ENCODE measurements around the gene TRIM16.
"Not testable (repeated sequence)": the region's sequence is repeated elsewhere in the genome, so short reads cannot be mapped to it uniquely, and the experiment has no call there.

Gene TRIM16

GRCh38 chr17:15622124-15622523 lies 62.0 kb downstream of the TRIM16 start:
- not testable (repeated sequence) for H3K9me3 ChIP-seq (ENCODE audit: low read length); H2AFZ ChIP-seq (ENCODE audit: low read depth, low read length); H3K4me3 ChIP-seq (ENCODE audit: low read length); H3K27me3 ChIP-seq (ENCODE audit: insufficient read depth, low read length); H3K36me3 ChIP-seq (ENCODE audit: insufficient read depth, low read length); H3K4me1 ChIP-seq (ENCODE audit: insufficient read depth, low read length)

- H3K9me3 ChIP-seq (ENCODE audit: low read length); H2AFZ ChIP-seq (ENCODE audit: low read depth, low read length); H3K27me3 ChIP-seq (ENCODE audit: insufficient read depth, low read length); H3K36me3 ChIP-seq (ENCODE audit: insufficient read depth, low read length); H3K4me1 ChIP-seq (ENCODE audit: insufficient read depth, low read length); H3K4me3 ChIP-seq (ENCODE audit: low read length): not testable (repeated sequence)
These were observed 64.6 kb downstream of the TRIM16 start, which contains the start of gene FBXW10B for GRCh38 chr17:15619331-15620058. TSS of gene FBXW10B (minus strand) at chr17:15619704. CDS start at chr17:15619512, 192 bp downstream.

GRCh38 chr17:15616828-15617227 lies 67.3 kb downstream of the TRIM16 start:
- H3K4me3 ChIP-seq (ENCODE audit: low read length); H3K9me3 ChIP-seq (ENCODE audit: low read length); H3K36me3 ChIP-seq (ENCODE audit: insufficient read depth, low read length); H3K4me1 ChIP-seq (ENCODE audit: insufficient read depth, low read length); H3K27me3 ChIP-seq (ENCODE audit: insufficient read depth, low read length); H2AFZ ChIP-seq (ENCODE audit: low read depth, low read length): not testable (repeated sequence)

DNA sequence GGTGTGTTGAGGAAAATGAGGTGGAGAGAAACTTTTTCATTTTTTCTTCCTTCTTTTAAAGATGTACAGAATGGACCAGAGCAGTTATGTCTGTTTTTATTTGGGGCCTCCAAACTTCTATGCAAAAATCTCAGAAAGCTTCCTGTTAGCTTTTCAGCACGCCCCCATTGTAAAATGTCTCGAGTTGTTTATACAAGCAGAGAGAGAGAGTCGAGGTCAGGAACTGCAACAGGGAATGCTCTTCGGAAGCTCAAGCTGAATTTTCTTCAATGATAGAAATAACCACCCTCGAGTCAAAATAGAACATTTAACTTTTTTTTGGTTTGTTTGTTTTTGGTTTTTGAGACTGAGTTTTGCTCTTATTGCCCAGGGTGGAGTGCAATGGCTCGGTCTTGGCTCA lies 68.3 kb downstream of the TRIM16 start:
- not testable (repeated sequence) for H3K9me3 ChIP-seq (ENCODE audit: low read length); H3K27me3 ChIP-seq (ENCODE audit: insufficient read depth, low read length); H3K36me3 ChIP-seq (ENCODE audit: insufficient read depth, low read length); H3K4me1 ChIP-seq (ENCODE audit: insufficient read depth, low read length); H3K4me3 ChIP-seq (ENCODE audit: low read length); H2AFZ ChIP-seq (ENCODE audit: low read depth, low read length)

DNA sequence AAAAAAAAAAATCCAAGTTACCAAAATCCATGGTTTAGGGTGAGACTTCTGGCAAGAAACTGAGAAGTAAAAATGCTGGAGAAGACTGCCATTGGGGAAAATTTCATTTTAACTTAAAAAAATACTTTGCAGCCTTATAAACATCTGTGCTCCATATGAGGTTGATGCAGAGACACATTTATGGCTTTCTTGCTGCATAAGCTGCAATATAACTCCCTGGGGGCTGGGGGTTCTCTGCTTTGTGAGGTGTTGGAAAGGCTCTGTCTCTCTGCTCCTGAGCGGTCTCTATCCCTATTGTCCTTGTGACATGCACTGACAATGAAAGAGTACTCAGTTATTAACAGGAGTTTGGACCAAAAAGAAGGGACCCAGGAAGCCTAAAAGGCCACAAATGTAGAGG lies 71.0 kb downstream of the TRIM16 start:
- H3K4me3 ChIP-seq (ENCODE audit: low read length); H2AFZ ChIP-seq (ENCODE audit: low read depth, low read length); H3K36me3 ChIP-seq (ENCODE audit: insufficient read depth, low read length); H3K27me3 ChIP-seq (ENCODE audit: insufficient read depth, low read length); H3K4me1 ChIP-seq (ENCODE audit: insufficient read depth, low read length); H3K9me3 ChIP-seq (ENCODE audit: low read length): not testable (repeated sequence)

DNA sequence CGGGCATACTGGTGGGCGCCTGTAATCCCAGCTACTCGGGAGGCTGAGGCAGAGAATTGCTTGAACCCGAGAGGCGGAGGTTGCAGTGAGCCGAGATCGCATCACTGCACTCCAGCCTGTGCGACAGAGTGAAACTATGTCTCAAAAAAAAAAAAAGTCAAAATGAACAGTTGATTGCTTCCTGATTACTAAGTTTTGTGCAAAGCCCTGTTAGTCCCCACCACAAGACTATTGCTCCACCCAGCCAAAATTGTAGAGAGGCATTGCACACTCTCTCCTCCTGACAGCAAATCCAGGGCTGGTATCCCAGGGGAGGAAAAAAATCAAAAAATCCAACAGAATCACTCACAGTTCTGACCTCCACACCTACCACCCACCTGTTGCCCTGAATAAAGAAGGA lies 91.2 kb downstream of the TRIM16 start:
- not testable (repeated sequence) for H3K4me1 ChIP-seq (ENCODE audit: insufficient read depth, low read length); H3K27me3 ChIP-seq (ENCODE audit: insufficient read depth, low read length); H3K4me3 ChIP-seq (ENCODE audit: low read length); H3K9me3 ChIP-seq (ENCODE audit: low read length); H2AFZ ChIP-seq (ENCODE audit: low read depth, low read length); H3K36me3 ChIP-seq (ENCODE audit: insufficient read depth, low read length)

DNA sequence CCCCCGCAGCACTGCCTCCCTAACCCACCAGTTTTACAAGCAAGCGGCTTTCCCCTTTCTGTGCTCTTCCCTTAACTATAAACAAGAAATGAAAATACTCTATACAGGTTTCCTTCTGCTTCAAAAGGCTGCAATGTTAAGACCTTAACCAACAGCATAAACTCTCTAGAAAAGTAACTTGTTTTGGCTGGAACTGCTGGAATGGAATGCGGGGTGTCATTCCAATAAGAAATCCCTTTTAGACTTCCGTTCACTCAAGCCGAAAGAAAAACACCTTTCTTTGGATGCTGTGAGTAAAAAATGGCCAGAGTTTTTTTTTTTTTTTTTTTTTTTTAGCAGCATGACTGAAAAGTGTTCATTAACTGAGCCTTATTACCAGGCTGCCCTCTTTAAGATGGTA lies 92.1 kb downstream of the TRIM16 start:
- H3K4me3 ChIP-seq (ENCODE audit: low read length); H3K9me3 ChIP-seq (ENCODE audit: low read length); H3K4me1 ChIP-seq (ENCODE audit: insufficient read depth, low read length); H3K36me3 ChIP-seq (ENCODE audit: insufficient read depth, low read length); H3K27me3 ChIP-seq (ENCODE audit: insufficient read depth, low read length); H2AFZ ChIP-seq (ENCODE audit: low read depth, low read length): not testable (repeated sequence)

GRCh38 chr17:15590844-15591243 lies 93.3 kb downstream of the TRIM16 start:
- not testable (repeated sequence) for H3K36me3 ChIP-seq (ENCODE audit: insufficient read depth, low read length); H2AFZ ChIP-seq (ENCODE audit: low read depth, low read length); H3K4me3 ChIP-seq (ENCODE audit: low read length); H3K9me3 ChIP-seq (ENCODE audit: low read length); H3K27me3 ChIP-seq (ENCODE audit: insufficient read depth, low read length); H3K4me1 ChIP-seq (ENCODE audit: insufficient read depth, low read length)

DNA sequence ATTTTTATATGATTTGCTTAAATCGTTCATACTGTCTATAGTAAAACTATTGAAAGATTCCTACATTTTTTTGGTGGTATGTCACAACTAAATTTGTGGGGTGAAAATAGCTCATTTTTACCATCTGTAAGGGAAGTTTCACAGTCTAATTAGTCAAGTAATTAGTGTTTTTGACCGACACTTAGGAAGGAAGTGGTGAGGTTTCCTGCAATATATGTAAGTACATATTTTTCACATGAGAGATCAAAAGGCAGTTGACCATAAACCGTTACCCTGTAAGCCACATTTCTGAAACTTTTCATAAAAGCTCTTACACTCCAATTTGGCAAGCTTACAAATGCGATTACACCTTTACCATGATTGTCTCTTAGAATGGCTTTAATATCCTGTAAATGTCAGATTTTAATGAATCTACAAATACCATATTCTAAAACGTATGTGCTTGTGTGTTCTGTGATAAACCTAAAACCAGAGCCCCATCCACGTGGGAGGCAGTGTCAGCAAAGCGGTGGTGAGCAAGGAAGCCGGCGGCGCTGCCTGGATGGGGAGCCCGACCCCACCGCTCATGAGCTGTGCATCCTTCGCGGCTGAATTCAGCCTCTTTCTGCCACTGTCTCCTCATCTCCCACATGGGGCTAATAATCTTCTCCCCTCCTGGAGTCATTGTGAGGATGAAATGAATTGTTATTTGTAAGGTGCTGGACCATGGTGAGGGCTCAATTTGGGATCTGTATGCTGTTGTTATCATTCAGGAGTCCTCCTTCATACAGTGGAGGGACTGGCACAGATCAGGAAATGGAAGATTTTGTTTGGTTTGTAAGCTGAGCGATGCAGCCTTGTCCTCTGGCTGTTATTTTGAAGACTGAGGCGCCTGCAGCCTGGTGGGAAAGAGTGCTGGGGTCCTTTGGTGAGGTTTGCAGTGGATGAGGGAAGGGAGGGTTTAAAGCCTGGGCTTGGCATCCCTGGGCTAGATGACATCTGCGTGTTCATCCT lies 94.3 kb downstream of the TRIM16 start:
- not testable (repeated sequence) for H3K36me3 ChIP-seq (ENCODE audit: insufficient read depth, low read length); H3K4me1 ChIP-seq (ENCODE audit: insufficient read depth, low read length); H3K4me3 ChIP-seq (ENCODE audit: low read length); H3K27me3 ChIP-seq (ENCODE audit: insufficient read depth, low read length); H3K9me3 ChIP-seq (ENCODE audit: low read length); H2AFZ ChIP-seq (ENCODE audit: low read depth, low read length)

- H3K9me3 ChIP-seq (ENCODE audit: low read length); H3K4me3 ChIP-seq (ENCODE audit: low read length); H3K36me3 ChIP-seq (ENCODE audit: insufficient read depth, low read length); H3K27me3 ChIP-seq (ENCODE audit: insufficient read depth, low read length); H2AFZ ChIP-seq (ENCODE audit: low read depth, low read length); H3K4me1 ChIP-seq (ENCODE audit: insufficient read depth, low read length): not testable (repeated sequence)
These were observed 96.1 kb downstream of the TRIM16 start for GRCh38 chr17:15588017-15588416.

DNA sequence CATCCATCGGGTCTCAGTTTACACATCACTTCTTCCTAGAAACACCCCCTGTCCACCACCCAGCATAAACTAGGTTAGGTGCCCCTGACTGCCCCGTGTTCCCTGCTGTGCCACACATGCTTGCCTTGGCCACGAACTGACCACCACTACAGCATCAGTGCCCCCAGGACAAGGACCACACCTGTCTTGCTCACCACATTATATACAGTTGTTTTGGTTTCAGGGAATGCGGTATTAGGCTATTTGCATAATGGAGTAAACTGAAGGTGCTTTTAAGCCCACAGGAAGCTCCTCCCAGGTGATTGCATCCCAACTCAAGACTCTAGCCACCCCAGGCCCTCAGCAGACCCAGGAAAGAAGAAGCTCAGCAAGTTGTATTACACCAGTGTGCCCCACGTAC lies 100.8 kb downstream of the TRIM16 start:
- not testable (repeated sequence) for H3K4me3 ChIP-seq (ENCODE audit: low read length); H3K9me3 ChIP-seq (ENCODE audit: low read length); H3K4me1 ChIP-seq (ENCODE audit: insufficient read depth, low read length); H3K27me3 ChIP-seq (ENCODE audit: insufficient read depth, low read length); H3K36me3 ChIP-seq (ENCODE audit: insufficient read depth, low read length); H2AFZ ChIP-seq (ENCODE audit: low read depth, low read length)

GRCh38 chr17:15581462-15581861 lies 102.6 kb downstream of the TRIM16 start:
- H3K27me3 ChIP-seq (ENCODE audit: insufficient read depth, low read length); H3K4me3 ChIP-seq (ENCODE audit: low read length); H3K36me3 ChIP-seq (ENCODE audit: insufficient read depth, low read length); H3K4me1 ChIP-seq (ENCODE audit: insufficient read depth, low read length); H2AFZ ChIP-seq (ENCODE audit: low read depth, low read length); H3K9me3 ChIP-seq (ENCODE audit: low read length): not testable (repeated sequence)

Data from neuron (in vitro differentiated cells).